GM19043 (cell line): Measurements from ENCODE around the gene TMEM143.
A peak's percentile ranks its signal among the peaks of the same experiment; 100 is the strongest.
"Not testable (repeated sequence)": the region's sequence is repeated elsewhere in the genome, so short reads cannot be mapped to it uniquely, and the experiment has no call there.

Experiments used
- ATAC-seq: cut with Tn5 transposase; IDR thresholded peaks from one replicate; pipeline ENCODE4 v1.9.1; 2021; ENCODE audit warnings: low read depth; ENCODE audit not compliant: unreplicated experiment

Gene TMEM143

DNA sequence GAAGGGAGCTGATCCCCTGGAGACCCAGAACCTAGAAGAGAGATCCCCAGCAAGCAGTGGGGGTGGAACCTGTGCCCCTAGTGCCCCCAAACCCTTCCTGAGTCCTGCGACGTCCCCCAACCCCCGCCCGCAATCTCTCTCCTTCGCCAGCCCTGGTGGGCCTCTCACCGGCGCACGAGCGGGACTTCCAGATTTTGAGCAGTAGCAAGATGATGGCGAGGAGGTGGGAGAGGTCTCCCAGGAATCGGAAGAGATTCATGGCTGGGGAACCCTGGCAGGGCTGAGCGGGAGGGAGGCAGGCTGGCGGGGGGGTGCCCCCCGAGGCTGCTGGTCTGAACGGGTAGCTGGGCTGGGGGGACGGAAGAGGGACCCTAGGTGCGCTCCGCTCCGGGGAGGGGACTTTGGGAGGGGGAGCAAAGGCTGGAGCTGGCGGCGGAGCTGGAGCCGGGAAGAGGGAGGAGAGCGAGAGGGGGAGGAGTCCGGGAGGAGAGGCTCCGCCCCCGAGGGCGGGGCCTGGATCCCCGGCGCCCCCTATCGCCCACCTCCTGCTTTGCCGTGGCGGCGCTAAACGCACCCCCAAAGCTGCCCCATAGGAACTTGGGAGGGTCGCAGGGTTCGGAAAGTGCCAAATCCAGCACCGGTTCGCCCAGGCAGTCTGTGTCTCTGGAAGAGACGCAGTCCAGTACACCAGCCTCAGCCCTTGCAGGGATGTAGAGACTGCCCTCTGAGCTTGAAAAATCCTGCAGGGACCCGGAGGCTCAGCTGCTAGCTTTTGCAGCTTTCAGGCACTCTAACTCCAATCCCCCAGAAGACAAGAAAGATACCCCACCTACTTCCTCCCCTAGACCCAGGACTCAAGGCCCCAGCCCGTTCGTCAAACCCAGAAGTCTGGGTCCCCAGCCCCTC is 27.6 kb upstream of the TMEM143 start, which contains the start of gene KDELR1:
TSS of gene KDELR1 (minus strand) at position 452 of the 906 bp plus-strand sequence. CDS start at position 259, 193 bp downstream.
- peak; percentile 72 for ATAC-seq

- no peak for ATAC-seq
Observed at GRCh38 chr19:48390188-48391099, 26.7 kb upstream of the TMEM143 start.

- no peak for ATAC-seq
Observed at GRCh38 chr19:48386981-48387380, 23.2 kb upstream of the TMEM143 start.

- ATAC-seq, result no peak
Observed at GRCh38 chr19:48385461-48386087, 21.8 kb upstream of the TMEM143 start.

DNA sequence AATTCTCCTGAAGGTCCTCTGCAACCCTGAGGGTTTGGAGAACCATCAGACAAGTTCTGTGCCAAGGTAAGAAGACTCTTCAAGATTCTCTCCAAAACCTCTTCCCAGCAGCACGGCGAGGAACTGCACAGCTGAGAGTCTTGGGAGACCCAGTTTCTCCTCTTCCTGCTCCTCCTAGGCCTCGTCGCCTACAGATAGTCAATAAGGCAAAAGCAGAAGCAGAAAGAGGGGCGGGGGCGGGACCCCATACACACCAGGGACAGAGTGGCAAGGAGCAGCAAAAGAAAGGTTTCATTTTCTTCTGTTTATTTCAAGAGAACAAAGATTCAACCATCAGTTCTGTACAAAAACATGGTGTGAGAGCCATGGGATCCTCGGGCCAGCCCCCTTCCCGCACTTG is 18.5 kb upstream of the TMEM143 start:
- ATAC-seq, result no peak

GRCh38 chr19:48381178-48381950 is 17.6 kb upstream of the TMEM143 start:
- no peak for ATAC-seq

DNA sequence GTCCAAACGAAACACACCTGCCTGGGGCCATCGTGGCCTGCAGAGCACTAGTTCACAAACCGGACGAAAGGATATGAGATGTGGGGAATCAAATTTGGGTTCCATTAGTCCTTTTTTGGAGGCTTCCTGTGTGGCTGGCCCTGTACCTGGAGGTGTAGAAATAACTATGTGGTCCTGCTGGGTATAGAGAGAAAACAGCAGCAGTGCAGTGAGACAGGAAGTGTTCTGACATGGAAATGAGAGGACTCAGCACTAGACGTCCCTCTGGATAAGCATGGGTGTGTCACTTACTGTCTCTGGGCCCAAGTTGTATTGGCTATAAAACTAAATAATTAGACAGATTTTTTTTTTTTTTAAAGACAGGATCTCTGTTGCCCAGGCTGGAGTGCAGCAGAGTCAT is 15.3 kb upstream of the TMEM143 start:
- no peak for ATAC-seq

- no peak for ATAC-seq
Observed at GRCh38 chr19:48378194-48378570, 14.4 kb upstream of the TMEM143 start.

DNA sequence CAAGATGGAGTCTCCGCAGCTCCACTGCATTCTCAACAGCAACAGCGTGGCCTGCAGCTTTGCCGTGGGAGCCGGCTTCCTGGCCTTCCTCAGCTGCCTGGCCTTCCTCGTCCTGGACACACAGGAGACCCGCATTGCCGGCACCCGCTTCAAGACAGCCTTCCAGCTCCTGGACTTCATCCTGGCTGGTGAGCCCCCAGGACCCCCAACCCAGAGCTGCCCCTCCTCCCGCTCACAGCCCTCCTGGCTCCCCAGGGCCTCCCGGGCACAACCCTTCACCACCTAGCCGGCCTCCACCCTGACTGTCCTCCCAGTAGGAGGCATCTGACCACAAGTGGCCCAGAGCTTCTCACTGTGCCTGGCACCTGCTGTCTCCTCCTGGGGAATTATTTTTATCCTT is 9.8 kb upstream of the TMEM143 start:
- ATAC-seq, result no peak

DNA sequence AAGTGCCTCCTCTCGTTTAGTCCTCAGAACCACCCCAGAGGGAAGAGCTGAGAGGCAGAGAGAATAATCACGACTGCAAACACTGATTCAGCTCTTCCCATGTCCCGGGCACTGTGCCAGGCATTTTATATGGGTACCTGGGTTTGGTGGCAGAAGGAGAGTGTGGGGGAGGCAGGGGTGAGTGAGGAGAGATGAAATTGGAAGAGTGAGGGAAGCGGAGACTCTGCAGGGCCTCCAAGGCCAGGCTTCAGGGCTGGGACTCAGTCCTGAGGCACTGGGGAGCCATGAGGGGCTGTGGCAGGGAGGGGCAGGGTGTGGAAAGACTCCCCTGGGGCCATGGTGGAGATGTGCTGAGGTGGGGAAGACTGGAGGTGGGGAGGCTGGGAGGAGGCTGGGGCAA is 9.2 kb upstream of the TMEM143 start:
- no peak for ATAC-seq

DNA sequence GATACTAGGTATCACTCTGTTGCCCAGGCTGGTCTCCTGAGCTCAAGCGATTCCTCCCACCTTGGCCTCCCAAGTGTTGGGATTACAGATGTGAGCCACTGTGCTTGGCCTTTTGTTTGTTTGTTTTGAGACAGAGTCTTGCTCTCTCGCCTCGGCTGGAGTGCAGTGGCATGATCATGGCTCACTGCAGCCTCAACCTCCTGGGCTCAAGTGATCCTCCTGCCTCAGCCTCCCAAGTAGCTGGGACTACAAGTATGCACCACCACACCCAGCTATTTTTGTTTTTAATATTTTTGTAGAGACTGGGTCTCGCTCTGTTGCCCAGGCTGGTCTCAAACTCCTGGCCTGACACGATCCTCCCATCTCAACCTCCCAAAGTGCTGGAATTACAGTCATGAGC is 8.0 kb upstream of the TMEM143 start:
- ATAC-seq, result not testable (repeated sequence)

- no peak for ATAC-seq
Observed at GRCh38 chr19:48371367-48371766, 7.6 kb upstream of the TMEM143 start.

- ATAC-seq, result no peak
Observed at GRCh38 chr19:48370955-48371354, 7.2 kb upstream of the TMEM143 start.

- ATAC-seq, result no peak
Observed at GRCh38 chr19:48368936-48369335, 5.2 kb upstream of the TMEM143 start.

- no peak for ATAC-seq
Observed at GRCh38 chr19:48367855-48368254, 4.1 kb upstream of the TMEM143 start.

DNA sequence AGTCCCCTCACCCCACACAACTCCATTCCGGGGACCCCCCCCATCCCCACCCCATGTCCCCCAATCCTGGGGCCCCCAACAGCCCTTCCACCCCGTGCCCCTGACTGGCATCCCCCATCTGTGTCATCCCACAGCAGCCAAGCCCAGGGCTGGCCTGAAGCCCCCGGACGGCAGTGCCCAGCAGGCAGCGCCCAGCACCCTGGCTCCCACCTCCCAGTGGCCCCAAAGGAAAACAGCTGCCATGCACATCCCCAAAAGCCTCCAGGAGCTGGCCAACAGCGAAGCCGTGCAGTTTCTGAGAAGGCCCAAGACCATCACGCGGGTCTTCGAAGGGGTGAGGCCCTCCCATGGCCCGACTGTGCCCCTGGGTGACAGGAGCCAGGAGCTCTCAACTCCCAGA is 1.9 kb upstream of the TMEM143 start:
- no peak for ATAC-seq

DNA sequence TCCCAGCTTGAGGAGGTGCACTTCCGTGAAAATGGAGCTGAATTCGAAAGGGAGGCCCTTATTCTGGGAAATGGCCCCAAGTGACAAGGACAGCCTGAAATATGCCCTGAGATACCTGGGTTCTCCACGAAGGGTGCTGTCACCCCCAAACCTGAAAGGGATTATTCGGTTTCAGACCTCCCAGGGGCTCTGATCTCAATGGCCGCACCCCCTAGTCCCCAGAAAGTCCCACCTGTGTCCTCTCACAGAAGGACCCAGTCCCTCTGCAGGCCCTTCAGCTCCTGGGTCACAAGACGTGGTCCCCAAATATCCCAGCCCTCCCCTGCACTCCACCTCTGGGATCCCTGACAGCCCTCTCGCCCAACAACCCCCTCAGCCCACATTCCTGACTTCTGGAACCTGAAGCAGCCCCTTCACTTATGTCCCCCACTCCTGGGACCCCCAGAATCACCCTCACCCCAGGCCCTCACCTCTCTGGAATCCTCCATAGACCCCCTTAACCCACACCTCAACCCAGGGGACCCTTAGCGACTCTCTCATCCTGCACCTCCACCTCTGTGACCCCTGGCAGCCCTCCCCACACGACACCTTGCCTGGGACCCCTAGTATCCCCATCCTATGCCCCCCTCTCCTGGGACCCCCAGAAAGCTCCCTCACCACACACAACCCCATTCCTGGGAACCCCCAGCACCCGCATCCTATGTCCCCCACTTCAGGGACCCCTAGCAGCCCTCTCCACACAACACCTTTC is 1.0 kb upstream of the TMEM143 start:
- no peak for ATAC-seq

DNA sequence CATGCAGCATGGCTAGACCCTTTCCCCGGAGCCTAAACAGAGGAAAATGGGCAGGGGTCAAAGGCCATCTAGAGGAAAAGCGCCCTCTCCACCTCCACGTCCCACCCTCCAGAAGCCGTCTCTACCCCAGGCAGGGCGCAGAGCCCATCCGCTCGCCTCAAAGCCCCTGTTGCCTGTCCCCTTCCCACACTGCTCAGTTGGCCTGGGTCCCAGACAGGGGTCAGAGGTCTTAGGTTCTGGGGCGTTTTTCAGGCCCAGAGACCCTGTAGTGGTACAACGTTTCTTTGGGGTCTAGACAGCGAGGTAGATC is 285 bp downstream of the TMEM143 start:
- ATAC-seq, result no peak

- peak; percentile 56 for ATAC-seq
Observed at GRCh38 chr19:48362716-48363499, 832 bp downstream of the TMEM143 start.
